Liver (tissue), 9 donors: Measurements from ENCODE around the gene LEMD3. TPM values are rescaled to one million over a fixed set of nuclear protein-coding genes. Genes with fewer than 3 reads are reported as not detected.

Experiments used
- DNase-seq: peaks from one replicate; pipeline ENCODE4 v3.0.0-alpha.2; 2017; ENCODE audit warnings: low spot score
- H3K27ac ChIP-seq, 2 donors: one replicate each; pipeline ENCODE4 v1.7.0; 2013; ENCODE audit warnings: inconsistent platforms in 2 of 2, low read length in 2 of 2, control low read depth in 1 of 2, low read depth in 1 of 2, mild to moderate bottlenecking in 1 of 2
- H3K27me3 ChIP-seq, 4 donors: one replicate each; pipeline versions ENCODE4 v1.6.1 to v1.7.0; 2013; ENCODE audit warnings: low read length in 3 of 4, inconsistent platforms in 1 of 4, mild to moderate bottlenecking in 1 of 4, moderate library complexity in 1 of 4; ENCODE audit not compliant: control insufficient read depth in 4 of 4, insufficient read depth in 4 of 4
- H3K36me3 ChIP-seq, 4 donors: one replicate each; pipeline versions ENCODE4 v1.6.1 to v1.7.0; 2013; ENCODE audit warnings: low read length in 3 of 4, mild to moderate bottlenecking in 3 of 4, low read depth in 1 of 4, moderate library complexity in 1 of 4; ENCODE audit not compliant: control insufficient read depth in 4 of 4, insufficient read depth in 3 of 4
- H3K4me1 ChIP-seq, 4 donors: one replicate each; pipeline versions ENCODE4 v1.6.1 to v1.7.0; 2013; ENCODE audit warnings: low read length in 3 of 4, mild to moderate bottlenecking in 3 of 4, moderate library complexity in 1 of 4; ENCODE audit not compliant: control insufficient read depth in 4 of 4, insufficient read depth in 4 of 4
- H3K4me3 ChIP-seq, 3 donors: one replicate each; pipeline versions ENCODE4 v1.6.1 to v1.7.0; 2013; ENCODE audit warnings: low read length in 3 of 3, control low read depth in 1 of 3, low read depth in 1 of 3, mild to moderate bottlenecking in 1 of 3
- H3K9ac ChIP-seq, 2 donors: one replicate each; pipeline ENCODE4 v1.7.0; 2013; ENCODE audit warnings: low read length in 2 of 2, mild to moderate bottlenecking in 2 of 2, moderate library complexity in 2 of 2, control low read depth in 1 of 2, low read depth in 1 of 2
- H3K9me3 ChIP-seq, 4 donors: one replicate each; pipeline versions ENCODE4 v1.6.1 to v1.7.0; 2013; ENCODE audit warnings: low read length in 3 of 4; ENCODE audit not compliant: control insufficient read depth in 4 of 4
- ATF3 ChIP-seq: IDR thresholded peaks from 2 replicates; pipeline ENCODE4 v1.6.1; 2016; ENCODE audit warnings: antibody characterized with exemption
- CTCF ChIP-seq: fragments of 150-350 bp; IDR thresholded peaks from 2 replicates; pipeline ENCODE4 v1.5.1; 2017; ENCODE audit warnings: improper control_type of control experiment, low read depth, low read length; ENCODE audit not compliant: missing input control
- FOXA1 ChIP-seq: IDR thresholded peaks from 2 replicates; pipeline ENCODE4 v1.6.1; 2016; ENCODE audit warnings: antibody characterized with exemption
- FOXA2 ChIP-seq: IDR thresholded peaks from 2 replicates; pipeline ENCODE4 v1.6.1; 2016; ENCODE audit warnings: antibody characterized with exemption
- GABPA ChIP-seq, 2 donors: IDR thresholded peaks in 1 of 2; conservative IDR thresholded peaks in 1 of 2; 2 replicates each; pipeline ENCODE4 v1.6.1; 2016; ENCODE audit warnings: antibody characterized with exemption in 2 of 2, mild to moderate bottlenecking in 1 of 2, moderate library complexity in 1 of 2
- MAX ChIP-seq: IDR thresholded peaks from 2 replicates; pipeline ENCODE4 v1.6.1; 2016; ENCODE audit warnings: antibody characterized with exemption
- RAD21 ChIP-seq, 2 donors: IDR thresholded peaks; 2 replicates each; pipeline ENCODE4 v1.6.1; 2016; ENCODE audit warnings: antibody characterized with exemption in 2 of 2, mild to moderate bottlenecking in 2 of 2
- REST ChIP-seq: IDR thresholded peaks from 2 replicates; pipeline ENCODE4 v1.6.1; 2016; ENCODE audit warnings: antibody characterized with exemption, mild to moderate bottlenecking
- RXRA ChIP-seq, 2 donors: IDR thresholded peaks; 2 replicates each; pipeline ENCODE4 v1.6.1; 2017 to 2018; ENCODE audit warnings: antibody characterized with exemption in 2 of 2, mild to moderate bottlenecking in 1 of 2
- SP1 ChIP-seq: IDR thresholded peaks from 2 replicates; pipeline ENCODE4 v1.6.1; 2018; ENCODE audit warnings: antibody characterized with exemption, mild to moderate bottlenecking
- TAF1 ChIP-seq: conservative IDR thresholded peaks from 2 replicates; pipeline ENCODE4 v1.6.1; 2016; ENCODE audit warnings: antibody characterized with exemption, mild to moderate bottlenecking
- YY1 ChIP-seq: IDR thresholded peaks from 2 replicates; pipeline ENCODE4 v1.6.1; 2016; ENCODE audit warnings: antibody characterized with exemption, mild to moderate bottlenecking
- ZBTB33 ChIP-seq: IDR thresholded peaks from 2 replicates; pipeline ENCODE4 v1.6.1; 2016; ENCODE audit warnings: antibody characterized with exemption
- WGBS: extraction: QIAGEN DNeasy Blood & Tissue Kit; methylation state at CpG from one replicate; pipeline ENCODE4 v1.1.7; 2013; 5-methylcytosine and 5-hydroxymethylcytosine counted together
- polyA plus RNA-seq, 2 donors: library from polyadenylated mRNA; stranded (reverse) in 1 of 2; unstranded in 1 of 2; fragments of 200-250 nt in 1 of 2; fragments of >200 nt in 1 of 2; fragmentation: Nextera tagmentation in 1 of 2; extraction: Ambion mirVana in 1 of 2; gene quantifications; one replicate each; pipeline versions ENCODE4 v1.2.1 to v1.2.3, GENCODE V29; 2013 to 2015
- total RNA-seq, 2 donors: library from RNA; depleted of rRNA; stranded (reverse); fragments of >200 nt; gene quantifications; one replicate each; pipeline ENCODE4 v1.2.3, GENCODE V29; 2014
- donor health status: healthy.
- donor health status: healthy.
- donor health status: healthy.
- donor health status: healthy.
- donor health status: healthy.

LEMD3 gene
- total and polyA plus RNA-seq, 4 donors = 3.5 to 19.5 (median 11.3) TPM

- Histone ChIP-seq H3K9me3 (no peaks in the 10 kb centered on the region), H3K27me3 (no peaks in the 10 kb centered on the region), H3K9ac (no peak overlapping the region), H3K36me3 (no peaks in the 10 kb centered on the region), H3K4me1 (peaks cover 0 to 16% (median 9%) of the 10 kb centered on the region in 4 donors), H3K4me3 (no peak overlapping the region), H3K27ac (no peak overlapping the region)
- WGBS = 89% methylated on average over 4 of the region's 4 CpGs
- DNase-seq = no peak
- TF ChIP-seq GABPA (IDR thresholded peaks at IDR 0.05 in 1 of 2, conservative IDR thresholded peaks at IDR 0.05 in 1 of 2) (no peak), YY1 (no peak), RAD21 (IDR thresholded peaks at IDR 0.05) (no peak), ZBTB33 (no peak), SP1 (no peak), RXRA (IDR thresholded peaks at IDR 0.05) (no peak), MAX (no peak), TAF1 (no peak), CTCF (no peak), FOXA2 (no peak), FOXA1 (no peak), REST (no peak)
Measured at GRCh38 chr12:65189028-65189718, 19.8 kb downstream of the LEMD3 start.

- no peaks in the 10 kb centered on the region for H3K9me3 ChIP-seq
- no peaks in the 10 kb centered on the region for H3K36me3 ChIP-seq
- no peak overlapping the region for H3K9ac ChIP-seq
- no peak overlapping the region for H3K27ac ChIP-seq
- no peak overlapping the region for H3K4me3 ChIP-seq
- no peaks in the 10 kb centered on the region for H3K27me3 ChIP-seq
- peaks cover 0 to 3% (median 1%) of the 10 kb centered on the region in 4 donors for H3K4me1 ChIP-seq
- WGBS = 68% methylated on average over 9 of the region's 9 CpGs
- DNase-seq = no peak
- TF ChIP-seq YY1 (no peak), ATF3 (no peak), CTCF (no peak), ZBTB33 (no peak), MAX (no peak)
Measured at GRCh38 chr12:65192963-65193516, 23.7 kb downstream of the LEMD3 start.
